ENCODE results near the gene NKIRAS2. TPM values are rescaled to one million over a fixed set of nuclear protein-coding genes. Genes with fewer than 3 reads are reported as not detected.
"Not testable (repeated sequence)": the region's sequence is repeated elsewhere in the genome, so short reads cannot be mapped to it uniquely, and the experiment has no call there.

NKIRAS2 gene
- total RNA-seq, 1 donor from 2014 or later = 23.7 TPM

DNA sequence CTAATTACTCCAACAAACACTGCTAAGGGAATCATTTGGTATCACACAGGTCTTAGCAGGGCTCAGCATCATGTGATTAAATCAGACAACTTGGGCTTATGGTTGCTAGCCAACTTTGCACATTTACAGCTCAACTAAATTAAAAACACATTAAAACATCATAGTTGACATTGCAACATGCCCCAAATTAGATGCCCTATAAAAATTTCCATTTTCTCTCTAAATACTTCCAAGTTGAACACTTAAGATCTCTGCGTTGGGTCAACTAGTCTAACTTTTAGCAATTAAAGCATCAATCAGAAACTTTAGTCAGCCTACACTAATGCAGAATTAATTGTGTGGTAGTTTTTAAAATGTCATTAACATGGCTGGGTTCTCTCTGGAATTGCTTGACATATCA is 14.7 kb upstream of the NKIRAS2 start:
- Histone ChIP-seq H3K27me3 (no peaks in the 10 kb centered on the region), H2AFZ (replicated peaks) (no peak overlapping the region), H3K4me3 (no peak overlapping the region), H3K9me3 (ENCODE audit: low read depth) (no peaks in the 10 kb centered on the region), H3K79me2 (ENCODE audit: low read depth) (peaks cover 96% of the 10 kb centered on the region), H3K27ac (no peak overlapping the region), H3K4me2 (no peak overlapping the region), H3K36me3 (no peaks in the 10 kb centered on the region), H4K20me1 (ENCODE audit: low read depth) (peaks cover 56% of the 10 kb centered on the region), H3F3A (ENCODE audit: low read depth) (peaks cover 13% of the 10 kb centered on the region), H3K9ac (no peak overlapping the region), H3K4me1 (no peaks in the 10 kb centered on the region)
- Mint-ChIP-seq H3K4me3 (no peak overlapping the region), H3K9me3 (no peaks in the 10 kb centered on the region), H3K27me3 (ENCODE audit: insufficient read depth, low read depth) (no peaks in the 10 kb centered on the region), H3K4me1 (peaks cover 2% of the 10 kb centered on the region), H3K27ac (no peak overlapping the region), H3K36me3 (peaks cover 17% of the 10 kb centered on the region)
- no peak for DNase-seq (ENCODE audit: low spot score)
- TF ChIP-seq, protein P1, sequence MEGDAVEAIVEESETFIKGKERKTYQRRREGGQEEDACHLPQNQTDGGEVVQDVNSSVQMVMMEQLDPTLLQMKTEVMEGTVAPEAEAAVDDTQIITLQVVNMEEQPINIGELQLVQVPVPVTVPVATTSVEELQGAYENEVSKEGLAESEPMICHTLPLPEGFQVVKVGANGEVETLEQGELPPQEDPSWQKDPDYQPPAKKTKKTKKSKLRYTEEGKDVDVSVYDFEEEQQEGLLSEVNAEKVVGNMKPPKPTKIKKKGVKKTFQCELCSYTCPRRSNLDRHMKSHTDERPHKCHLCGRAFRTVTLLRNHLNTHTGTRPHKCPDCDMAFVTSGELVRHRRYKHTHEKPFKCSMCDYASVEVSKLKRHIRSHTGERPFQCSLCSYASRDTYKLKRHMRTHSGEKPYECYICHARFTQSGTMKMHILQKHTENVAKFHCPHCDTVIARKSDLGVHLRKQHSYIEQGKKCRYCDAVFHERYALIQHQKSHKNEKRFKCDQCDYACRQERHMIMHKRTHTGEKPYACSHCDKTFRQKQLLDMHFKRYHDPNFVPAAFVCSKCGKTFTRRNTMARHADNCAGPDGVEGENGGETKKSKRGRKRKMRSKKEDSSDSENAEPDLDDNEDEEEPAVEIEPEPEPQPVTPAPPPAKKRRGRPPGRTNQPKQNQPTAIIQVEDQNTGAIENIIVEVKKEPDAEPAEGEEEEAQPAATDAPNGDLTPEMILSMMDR (IDR thresholded peaks at IDR 0.05) = no peak
- TF ChIP-seq EZH2phosphoT487 (IDR thresholded peaks at IDR 0.05) (no peak), EZH2 (IDR thresholded peaks at IDR 0.05) (no peak)

DNA sequence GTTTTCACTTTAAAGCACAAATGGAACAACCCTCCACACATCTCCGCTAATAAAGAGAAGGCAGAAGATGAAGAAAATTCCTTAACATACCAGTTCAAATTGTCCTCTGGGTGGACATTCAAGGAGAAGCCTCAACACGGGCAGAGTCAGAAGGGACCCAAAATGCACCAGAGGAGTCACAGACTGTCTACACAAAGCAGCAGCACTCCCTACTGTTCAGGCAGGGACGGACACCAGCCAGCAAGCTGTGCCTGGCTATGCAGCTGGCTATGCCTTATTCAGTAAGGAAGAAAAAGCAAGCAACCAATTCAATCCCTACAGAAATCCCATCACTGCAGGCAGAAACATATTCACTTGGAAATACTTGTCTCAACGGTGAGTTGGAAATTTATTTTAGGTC is 10.7 kb upstream of the NKIRAS2 start:
- H3K79me2 ChIP-seq (ENCODE audit: low read depth) = peaks cover 100% of the 10 kb centered on the region
- H3K4me1 Mint-ChIP-seq = peaks cover 28% of the 10 kb centered on the region
- H3K27me3 Mint-ChIP-seq (ENCODE audit: insufficient read depth, low read depth) = no peaks in the 10 kb centered on the region
- no peak overlapping the region for H3K27ac Mint-ChIP-seq
- no peak for TF ChIP-seq EZH2 (IDR thresholded peaks at IDR 0.05)
- TF ChIP-seq, protein P1 (IDR thresholded peaks at IDR 0.05) = peak; percentile 16
- no peak for TF ChIP-seq EZH2phosphoT487 (IDR thresholded peaks at IDR 0.05)
- no peaks in the 10 kb centered on the region for H3K9me3 Mint-ChIP-seq
- peaks cover 29% of the 10 kb centered on the region for H3K36me3 Mint-ChIP-seq
- no peaks in the 10 kb centered on the region for H3K9me3 ChIP-seq (ENCODE audit: low read depth)
- H3K27ac ChIP-seq = peak overlapping the region; percentile 45
- peak; percentile 28 for DNase-seq (ENCODE audit: low spot score)
- H3K4me3 ChIP-seq = no peak overlapping the region
- H3F3A ChIP-seq (ENCODE audit: low read depth) = peaks cover 42% of the 10 kb centered on the region
- H2AFZ ChIP-seq (replicated peaks) = no peak overlapping the region
- H3K4me3 Mint-ChIP-seq = no peak overlapping the region
- H3K4me1 ChIP-seq = peaks cover 12% of the 10 kb centered on the region
- peaks cover 62% of the 10 kb centered on the region for H4K20me1 ChIP-seq (ENCODE audit: low read depth)
- no peak overlapping the region for H3K4me2 ChIP-seq
- no peak overlapping the region for H3K9ac ChIP-seq
- H3K36me3 ChIP-seq = no peaks in the 10 kb centered on the region
- H3K27me3 ChIP-seq = no peaks in the 10 kb centered on the region

DNA sequence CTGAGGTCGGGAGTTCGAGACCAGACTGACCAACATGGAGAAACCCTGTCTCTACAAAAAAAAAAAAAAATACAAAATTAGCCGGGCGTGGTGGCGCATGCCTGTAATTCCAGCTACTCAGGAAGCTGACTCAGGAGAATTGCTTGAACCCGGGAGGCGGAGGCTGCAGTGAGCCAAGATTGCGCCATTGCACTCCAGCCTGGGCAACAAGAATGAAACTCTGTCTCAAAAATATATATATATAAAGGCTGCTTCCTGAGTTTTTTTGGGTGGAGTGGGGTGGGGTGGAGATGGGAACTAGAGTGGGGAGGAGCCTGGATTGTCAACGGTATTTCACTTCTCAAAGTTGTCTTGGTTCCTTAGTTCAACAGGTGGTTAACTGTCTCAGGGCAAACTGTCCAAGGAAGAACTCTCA is 9.6 kb upstream of the NKIRAS2 start:
- not testable (repeated sequence) for H3K27me3 Mint-ChIP-seq (ENCODE audit: insufficient read depth, low read depth); H3K4me2 ChIP-seq; H3K36me3 ChIP-seq; H3K27ac ChIP-seq; H2AFZ ChIP-seq (replicated peaks); H3K4me3 ChIP-seq; H3K4me3 Mint-ChIP-seq; H3K27me3 ChIP-seq; H3K27ac Mint-ChIP-seq; H3K9me3 ChIP-seq (ENCODE audit: low read depth); H3K9ac ChIP-seq; DNase-seq (ENCODE audit: low spot score); H3K9me3 Mint-ChIP-seq
- Histone ChIP-seq H3K79me2 (ENCODE audit: low read depth) (peaks cover 100% of the 10 kb centered on the region), H4K20me1 (ENCODE audit: low read depth) (peaks cover 51% of the 10 kb centered on the region), H3K4me1 (peaks cover 12% of the 10 kb centered on the region), H3F3A (ENCODE audit: low read depth) (peaks cover 46% of the 10 kb centered on the region)
- Mint-ChIP-seq H3K36me3 (peaks cover 29% of the 10 kb centered on the region), H3K4me1 (peaks cover 30% of the 10 kb centered on the region)

DNA sequence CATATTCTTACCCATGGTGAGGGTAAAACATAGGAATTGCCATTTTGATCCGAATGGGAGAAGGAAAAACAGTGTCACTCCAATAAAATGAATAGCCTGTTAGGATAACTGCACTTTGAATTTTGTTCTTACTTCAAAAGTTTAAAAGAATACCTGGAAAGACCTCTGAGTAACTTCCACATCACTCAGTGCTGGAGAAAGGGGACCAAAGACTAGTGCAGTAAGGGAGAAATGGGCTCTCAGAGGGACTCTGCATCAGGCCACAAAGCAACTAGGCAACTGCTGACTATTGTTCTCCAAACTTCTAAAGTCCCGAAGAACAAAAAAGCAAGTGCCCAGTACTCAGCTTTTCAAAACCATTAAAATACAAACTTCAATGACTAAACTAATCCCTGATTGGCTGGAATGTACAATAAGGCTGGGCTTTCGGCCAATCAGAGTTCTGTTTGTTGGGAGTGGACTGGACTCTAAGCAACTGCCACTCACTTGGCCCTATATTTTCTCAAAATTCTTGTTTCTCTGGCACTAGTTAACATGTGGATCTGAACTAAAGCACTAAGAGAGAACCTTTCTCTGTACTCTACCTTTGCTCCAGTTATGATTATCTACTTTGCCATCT is 8.9 kb upstream of the NKIRAS2 start:
- Mint-ChIP-seq H3K4me3 (no peak overlapping the region), H3K27me3 (ENCODE audit: insufficient read depth, low read depth) (no peaks in the 10 kb centered on the region), H3K36me3 (peaks cover 29% of the 10 kb centered on the region), H3K4me1 (peaks cover 33% of the 10 kb centered on the region), H3K27ac (peak overlapping the region; percentile 27), H3K9me3 (no peaks in the 10 kb centered on the region)
- Histone ChIP-seq H3K27me3 (no peaks in the 10 kb centered on the region), H3F3A (ENCODE audit: low read depth) (peaks cover 50% of the 10 kb centered on the region), H2AFZ (replicated peaks) (no peak overlapping the region), H3K79me2 (ENCODE audit: low read depth) (peaks cover 100% of the 10 kb centered on the region), H3K9me3 (ENCODE audit: low read depth) (no peaks in the 10 kb centered on the region), H4K20me1 (ENCODE audit: low read depth) (peaks cover 51% of the 10 kb centered on the region), H3K4me3 (no peak overlapping the region), H3K9ac (no peak overlapping the region), H3K4me1 (peaks cover 16% of the 10 kb centered on the region), H3K36me3 (no peaks in the 10 kb centered on the region), H3K27ac (no peak overlapping the region), H3K4me2 (no peak overlapping the region)
- no peak for TF ChIP-seq EZH2 (IDR thresholded peaks at IDR 0.05)
- no peak for TF ChIP-seq EZH2phosphoT487 (IDR thresholded peaks at IDR 0.05)
- DNase-seq (ENCODE audit: low spot score) = peak; percentile 21

DNA sequence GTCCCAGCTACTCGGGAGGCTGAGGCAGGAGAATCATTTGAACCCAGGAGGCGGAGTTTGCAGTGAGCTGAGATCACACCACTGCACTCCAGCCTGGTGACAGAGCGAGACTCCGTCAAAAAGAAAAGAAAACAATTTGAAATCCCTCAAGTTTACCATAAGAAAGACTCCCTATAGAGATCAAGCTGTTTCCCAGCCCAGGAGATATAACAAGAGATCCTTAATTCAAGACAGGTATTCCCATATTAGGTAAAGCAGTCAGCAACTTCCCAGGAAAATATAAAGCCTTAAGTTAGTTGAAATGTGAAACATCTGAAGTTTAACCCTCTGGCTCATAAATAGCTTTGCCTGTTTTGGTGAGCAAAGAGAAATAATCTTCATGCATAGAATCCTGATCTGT is 7.5 kb upstream of the NKIRAS2 start:
- H3K36me3 ChIP-seq; DNase-seq (ENCODE audit: low spot score); H3K9me3 Mint-ChIP-seq; H3K27me3 ChIP-seq; H3K27ac ChIP-seq; H2AFZ ChIP-seq (replicated peaks); H3K27me3 Mint-ChIP-seq (ENCODE audit: insufficient read depth, low read depth); H3K4me3 ChIP-seq; H3K4me2 ChIP-seq; H3K9me3 ChIP-seq (ENCODE audit: low read depth); H3K4me3 Mint-ChIP-seq; H3K9ac ChIP-seq: not testable (repeated sequence)
- Histone ChIP-seq H4K20me1 (ENCODE audit: low read depth) (peaks cover 41% of the 10 kb centered on the region), H3K4me1 (peaks cover 20% of the 10 kb centered on the region), H3K79me2 (ENCODE audit: low read depth) (peaks cover 98% of the 10 kb centered on the region), H3F3A (ENCODE audit: low read depth) (peaks cover 60% of the 10 kb centered on the region)
- Mint-ChIP-seq H3K36me3 (peaks cover 26% of the 10 kb centered on the region), H3K4me1 (peaks cover 41% of the 10 kb centered on the region), H3K27ac (peak overlapping the region; percentile 66)

DNA sequence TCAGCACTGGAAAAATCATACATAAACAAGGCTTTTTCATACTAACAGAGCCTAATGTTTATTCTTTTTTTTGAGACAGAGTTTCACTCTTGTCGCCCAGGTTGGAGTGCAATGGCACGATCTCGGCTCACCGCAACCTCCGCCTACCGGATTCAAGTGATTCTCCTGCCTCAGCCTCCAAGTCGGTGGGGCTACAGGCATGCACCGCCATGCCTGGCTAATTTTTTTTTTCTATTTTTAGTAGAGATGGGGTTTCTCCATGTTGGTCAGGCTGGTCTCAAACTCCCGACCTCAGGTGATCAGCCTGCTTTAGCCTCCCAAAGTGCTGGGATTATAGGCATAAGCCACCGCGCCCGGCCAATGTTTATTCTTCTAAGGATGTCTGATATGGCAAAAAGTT is 6.2 kb upstream of the NKIRAS2 start:
- H3K27ac ChIP-seq; H3K27me3 Mint-ChIP-seq (ENCODE audit: insufficient read depth, low read depth); H3K9me3 Mint-ChIP-seq; H3K4me3 Mint-ChIP-seq; DNase-seq (ENCODE audit: low spot score); H3K9me3 ChIP-seq (ENCODE audit: low read depth); H3K27me3 ChIP-seq; H2AFZ ChIP-seq (replicated peaks); H3K9ac ChIP-seq; H3K36me3 ChIP-seq; H3K4me3 ChIP-seq: not testable (repeated sequence)
- peaks cover 26% of the 10 kb centered on the region for H3K36me3 Mint-ChIP-seq
- H3K79me2 ChIP-seq (ENCODE audit: low read depth) = peaks cover 84% of the 10 kb centered on the region
- H4K20me1 ChIP-seq (ENCODE audit: low read depth) = peaks cover 36% of the 10 kb centered on the region
- peaks cover 20% of the 10 kb centered on the region for H3K4me1 ChIP-seq
- peaks cover 50% of the 10 kb centered on the region for H3K4me1 Mint-ChIP-seq
- peak overlapping the region; percentile 5 for H3K4me2 ChIP-seq
- H3K27ac Mint-ChIP-seq = peak overlapping the region; percentile 24
- peaks cover 73% of the 10 kb centered on the region for H3F3A ChIP-seq (ENCODE audit: low read depth)

Data from neural progenitor cell (in vitro differentiated cells).